DOHH2 (cell line): ENCODE measurements around the gene FTCDNL1.

Experiments
- EZH2phosphoT487 ChIP-seq: fragments of 200-600 bp; sonication (generic); IDR thresholded peaks from 2 replicates; pipeline ENCODE4 v1.6.1; 2017; ENCODE audit warnings: borderline replicate concordance, mild to moderate bottlenecking, antibody characterized with exemption, low read length, moderate library complexity, mixed read lengths
- TF ChIP-seq, protein P1 (sequence below): fragments of 200-600 bp; sonication (generic); IDR thresholded peaks from one replicate; pipeline ENCODE4 v1.5.1; 2014; ENCODE audit warnings: antibody characterized with exemption, mild to moderate bottlenecking, low read depth, low read length; ENCODE audit not compliant: poor library complexity, severe bottlenecking

DNA sequence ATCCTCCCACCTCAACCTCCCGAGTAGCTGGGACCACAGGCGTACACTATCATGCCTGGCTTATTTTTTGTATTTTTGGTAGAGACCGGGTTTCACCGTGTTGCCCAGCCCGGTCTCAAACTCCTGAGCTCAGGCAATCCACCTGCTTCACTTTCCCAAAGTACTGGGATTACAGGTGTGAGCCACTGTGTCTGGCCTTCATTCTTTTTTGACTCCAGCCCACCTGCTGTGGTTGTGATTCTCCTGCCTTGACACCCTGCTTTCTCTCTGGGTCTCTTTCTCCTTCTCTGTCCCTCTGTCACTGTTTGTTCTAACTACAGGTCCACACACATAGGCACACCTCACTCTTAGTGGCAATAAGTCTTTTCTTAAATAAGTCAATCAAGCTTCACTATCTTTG lies 85.3 kb downstream of the FTCDNL1 start:
- TF ChIP-seq, protein P1, sequence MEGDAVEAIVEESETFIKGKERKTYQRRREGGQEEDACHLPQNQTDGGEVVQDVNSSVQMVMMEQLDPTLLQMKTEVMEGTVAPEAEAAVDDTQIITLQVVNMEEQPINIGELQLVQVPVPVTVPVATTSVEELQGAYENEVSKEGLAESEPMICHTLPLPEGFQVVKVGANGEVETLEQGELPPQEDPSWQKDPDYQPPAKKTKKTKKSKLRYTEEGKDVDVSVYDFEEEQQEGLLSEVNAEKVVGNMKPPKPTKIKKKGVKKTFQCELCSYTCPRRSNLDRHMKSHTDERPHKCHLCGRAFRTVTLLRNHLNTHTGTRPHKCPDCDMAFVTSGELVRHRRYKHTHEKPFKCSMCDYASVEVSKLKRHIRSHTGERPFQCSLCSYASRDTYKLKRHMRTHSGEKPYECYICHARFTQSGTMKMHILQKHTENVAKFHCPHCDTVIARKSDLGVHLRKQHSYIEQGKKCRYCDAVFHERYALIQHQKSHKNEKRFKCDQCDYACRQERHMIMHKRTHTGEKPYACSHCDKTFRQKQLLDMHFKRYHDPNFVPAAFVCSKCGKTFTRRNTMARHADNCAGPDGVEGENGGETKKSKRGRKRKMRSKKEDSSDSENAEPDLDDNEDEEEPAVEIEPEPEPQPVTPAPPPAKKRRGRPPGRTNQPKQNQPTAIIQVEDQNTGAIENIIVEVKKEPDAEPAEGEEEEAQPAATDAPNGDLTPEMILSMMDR: no peak
- no peak for TF ChIP-seq EZH2phosphoT487
